HG03575 (cell line): Measurements from ENCODE around the gene SF3A1.

ENCODE experiments used
- ATAC-seq: cut with Tn5 transposase; IDR thresholded peaks from one replicate; pipeline ENCODE4 v1.9.1; 2021; ENCODE audit not compliant: unreplicated experiment, insufficient number of reproducible peaks, low FRiP score; ENCODE audit errors: extremely low read depth

Gene SF3A1

GRCh38 chr22:30310881-30311771 lies 45.6 kb downstream of the SF3A1 start:
- ATAC-seq: no peak

GRCh38 chr22:30309951-30310741 lies 46.5 kb downstream of the SF3A1 start:
- no peak for ATAC-seq

DNA sequence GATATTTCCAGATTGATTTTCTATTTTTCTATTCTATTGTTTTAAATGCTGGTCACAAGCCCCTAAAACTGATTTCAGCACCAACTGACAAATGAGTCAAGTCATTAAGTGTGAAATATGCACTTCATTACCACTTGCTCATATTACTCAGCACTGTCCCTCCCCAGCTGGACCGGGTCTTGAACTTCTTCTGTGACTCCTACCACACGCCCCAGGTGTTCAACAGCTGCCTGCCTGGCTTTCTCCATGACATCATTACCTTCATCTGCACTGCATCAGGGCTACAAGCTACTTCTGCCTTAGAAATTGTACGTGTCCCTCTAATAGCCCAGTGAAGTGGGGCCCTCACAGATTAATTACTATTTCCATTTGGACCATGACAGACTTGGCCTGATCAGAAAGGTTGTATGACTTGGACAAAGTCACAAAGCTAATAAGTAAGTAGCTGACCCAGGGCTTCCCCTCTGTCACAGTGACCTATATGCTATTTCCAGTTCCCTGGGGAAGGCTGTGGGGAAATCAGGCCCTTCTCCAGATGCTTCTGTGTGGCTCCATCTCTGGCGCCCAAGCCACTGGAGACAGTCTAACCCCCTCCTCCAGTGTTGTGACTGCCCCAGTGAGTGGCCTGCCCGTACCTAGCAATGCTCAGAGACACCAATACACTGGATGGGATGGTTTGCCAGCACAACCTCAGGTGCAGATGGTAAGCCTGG lies 48.0 kb downstream of the SF3A1 start:
- ATAC-seq: no peak

DNA sequence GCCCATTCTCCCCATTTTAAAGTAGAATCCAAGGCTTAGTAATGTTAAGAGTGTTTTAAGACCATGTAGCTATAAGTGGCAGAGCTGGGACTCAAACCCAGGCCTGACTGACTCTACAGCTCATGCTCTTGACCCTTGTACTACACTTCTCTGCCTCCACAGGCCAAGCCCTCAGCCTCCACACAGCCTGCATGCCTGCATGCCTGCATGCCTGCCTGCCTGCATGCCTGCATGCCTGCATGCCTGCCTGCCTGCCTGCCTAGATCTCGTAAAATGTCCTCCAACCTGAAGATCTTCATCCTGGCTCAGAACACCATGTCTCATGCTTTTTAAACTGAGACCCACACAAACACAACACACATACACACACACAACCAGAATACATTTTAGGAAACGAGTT lies 48.6 kb downstream of the SF3A1 start:
- no peak for ATAC-seq

DNA sequence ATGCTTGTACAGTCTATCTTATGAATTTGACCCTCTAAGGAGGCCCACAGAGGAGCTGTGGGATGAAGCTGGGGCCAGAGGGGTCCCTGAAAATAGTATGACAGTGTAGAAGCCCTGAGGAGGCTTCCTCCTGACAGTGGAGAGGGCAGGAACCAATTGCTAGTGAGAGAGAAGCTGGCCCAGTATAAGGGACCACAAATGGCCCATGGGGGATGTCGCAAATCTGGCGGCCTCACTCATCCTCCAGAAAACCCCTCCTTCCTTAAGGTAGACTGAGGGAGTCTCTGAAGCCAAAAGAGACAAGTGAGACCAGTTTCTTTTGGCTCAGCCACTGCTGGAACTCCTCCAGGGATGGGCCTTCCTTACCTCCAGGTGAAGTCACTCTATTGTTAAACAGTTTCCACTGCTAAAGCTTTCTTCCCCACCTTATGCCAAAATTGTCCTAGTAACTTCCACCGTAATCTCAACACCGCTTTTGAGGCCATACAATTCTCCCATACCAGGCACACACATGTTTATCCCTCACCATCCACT lies 49.6 kb downstream of the SF3A1 start:
- ATAC-seq: no peak

DNA sequence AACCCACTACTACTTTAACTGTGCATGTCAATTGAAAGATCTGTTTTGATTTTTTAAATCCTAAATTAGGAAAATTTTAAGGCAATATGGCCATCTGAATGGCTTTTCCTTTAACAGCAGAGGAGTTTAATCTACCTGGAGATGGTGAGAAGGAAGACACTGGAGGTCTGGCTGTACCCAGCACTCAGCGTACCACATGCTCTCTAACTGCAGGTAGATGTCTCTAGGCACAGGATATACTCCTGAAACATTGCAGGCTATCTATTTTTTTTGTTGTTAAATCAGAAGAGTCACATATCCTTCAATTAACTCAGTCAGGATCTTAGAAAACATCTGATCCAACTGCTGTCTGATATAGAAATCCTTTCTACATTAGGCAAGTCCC lies 50.1 kb downstream of the SF3A1 start:
- no peak for ATAC-seq

- no peak for ATAC-seq
These were observed 50.6 kb downstream of the SF3A1 start for GRCh38 chr22:30305906-30306626.

- no peak for ATAC-seq
These were observed 51.2 kb downstream of the SF3A1 start for GRCh38 chr22:30305519-30305905.

GRCh38 chr22:30304495-30305244 lies 52.0 kb downstream of the SF3A1 start:
- ATAC-seq: no peak

GRCh38 chr22:30302810-30303138 lies 53.9 kb downstream of the SF3A1 start:
- no peak for ATAC-seq

DNA sequence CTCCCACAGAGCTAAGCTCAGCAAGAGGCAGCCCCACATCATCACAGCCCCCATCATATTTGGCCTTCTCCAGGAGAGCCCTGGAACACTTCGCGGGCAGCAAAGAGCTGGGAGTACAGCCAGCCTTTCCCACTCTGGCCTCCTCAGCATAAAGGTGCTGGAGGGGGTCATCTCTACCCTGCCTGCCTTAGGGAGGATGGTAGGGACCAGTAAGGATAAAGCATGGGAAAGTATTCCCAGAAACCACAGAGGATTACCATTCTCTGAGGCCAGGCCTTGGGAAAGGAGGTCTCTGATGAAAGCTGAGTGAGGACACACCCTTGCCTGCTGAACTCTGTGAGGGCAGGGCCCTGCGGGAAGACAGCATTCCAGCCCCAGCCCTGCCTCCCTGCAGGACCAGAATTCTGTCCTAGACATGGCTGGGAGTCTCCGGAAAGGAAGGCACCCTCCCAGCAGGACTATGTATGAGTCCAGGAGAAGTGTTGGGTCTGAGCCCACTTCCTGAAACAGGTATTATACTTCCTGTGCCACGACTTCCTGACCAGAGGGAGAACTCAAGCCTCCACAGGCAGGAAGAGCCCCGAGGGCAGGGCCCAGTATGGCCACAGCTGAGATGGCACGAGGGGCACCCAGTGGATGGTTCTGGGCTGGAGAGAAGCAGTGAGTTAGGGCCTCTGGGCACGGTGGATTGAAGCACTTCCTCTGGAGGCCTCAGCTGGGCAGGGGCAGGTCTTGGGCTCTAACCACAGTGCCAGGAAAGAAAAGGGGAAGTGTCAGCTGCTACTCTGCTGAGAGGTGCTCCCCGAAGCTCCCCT lies 54.5 kb downstream of the SF3A1 start:
- no peak for ATAC-seq

DNA sequence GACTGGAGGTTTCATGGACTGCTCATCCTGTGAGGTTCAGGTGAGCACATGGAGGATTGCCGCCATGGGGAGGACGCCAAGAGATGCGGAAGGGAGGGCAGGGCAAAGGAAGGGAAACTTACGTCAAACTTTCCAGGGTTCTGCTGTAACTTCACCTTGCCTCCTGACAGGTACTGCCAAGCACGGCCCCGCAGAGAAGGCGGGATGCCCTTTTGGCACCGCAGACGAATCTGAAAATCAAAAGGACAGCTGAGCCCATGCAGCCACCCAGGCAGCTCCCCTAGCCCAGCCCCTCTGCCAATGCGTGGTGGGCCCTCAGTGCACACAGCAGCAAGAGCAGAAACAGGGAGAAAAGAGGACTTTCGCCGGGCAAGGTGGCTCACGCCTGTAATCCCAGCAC lies 57.4 kb downstream of the SF3A1 start:
- no peak for ATAC-seq

DNA sequence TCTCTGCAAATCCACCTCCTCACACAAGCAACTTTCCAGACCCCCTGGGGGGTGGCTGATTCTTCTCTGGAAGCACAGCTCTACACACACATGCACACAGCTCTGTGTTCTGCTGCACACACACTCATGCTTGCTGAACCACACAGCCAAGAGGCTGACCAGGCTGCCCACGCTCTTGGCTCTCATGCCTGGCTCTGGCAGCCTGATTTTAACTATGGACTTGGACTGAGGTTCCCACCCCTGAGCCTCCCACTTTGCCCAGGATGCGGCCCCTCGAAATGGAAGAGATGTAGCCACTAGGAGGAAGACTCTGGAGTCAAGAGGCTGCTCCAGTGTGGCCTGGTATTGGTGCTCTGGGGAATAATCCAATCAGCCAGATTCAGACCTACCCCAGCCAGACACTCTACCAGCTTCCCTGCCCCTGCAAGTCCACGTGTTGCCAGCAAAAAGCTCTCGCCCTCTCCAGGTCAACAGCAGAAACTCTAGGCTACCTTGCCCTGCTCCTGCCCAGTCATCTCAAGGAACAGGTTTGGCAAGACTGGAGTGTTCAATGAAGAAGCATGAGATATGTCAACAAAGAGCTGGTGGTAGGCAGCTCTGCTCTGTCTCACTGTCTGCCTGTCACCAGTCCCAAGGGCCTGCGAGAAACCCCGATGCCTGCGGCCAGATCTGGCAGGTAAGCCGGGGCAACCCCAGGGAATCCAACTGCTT lies 58.5 kb downstream of the SF3A1 start:
- no peak for ATAC-seq

GRCh38 chr22:30297276-30297990 lies 59.3 kb downstream of the SF3A1 start:
- no peak for ATAC-seq

GRCh38 chr22:30296833-30297232 lies 59.9 kb downstream of the SF3A1 start:
- ATAC-seq: no peak

- no peak for ATAC-seq
These were observed 60.4 kb downstream of the SF3A1 start for GRCh38 chr22:30296324-30296723.
